ENCODE results near the gene CHST11.

The CHST11 gene

DNA sequence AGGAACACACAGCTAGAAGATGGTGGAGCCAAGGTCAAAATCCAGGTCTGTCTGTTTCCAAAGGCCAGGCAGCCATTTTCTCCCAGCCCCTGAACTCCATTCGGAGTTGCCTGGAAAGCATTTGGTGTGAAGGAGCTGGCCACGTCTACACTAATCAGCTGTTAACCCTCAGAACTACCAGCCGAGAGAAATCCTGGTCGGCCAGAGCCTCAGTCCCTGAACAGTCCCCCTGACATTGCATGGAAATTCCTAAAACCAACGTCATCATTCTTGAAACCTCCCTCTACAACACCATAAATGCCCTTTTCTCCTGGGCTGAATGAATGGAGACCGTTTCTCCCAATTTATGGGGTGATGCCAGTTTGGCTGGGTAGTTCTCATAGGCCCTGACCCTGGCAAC, 255.7 kb downstream of the CHST11 start:
- no peak overlapping the region for H2AFZ ChIP-seq (ENCODE audit: low read depth, low read length)
- ATAC-seq (ENCODE audit: insufficient read depth, low read depth), result no peak
- H3K4me2 ChIP-seq (ENCODE audit: insufficient read depth, low read length), result no peak overlapping the region
- peaks cover 97% of the 10 kb centered on the region for H3K79me2 ChIP-seq (ENCODE audit: insufficient read depth, low read length)
- H3K36me3 ChIP-seq (ENCODE audit: insufficient read depth, low read length), result peaks cover 46% of the 10 kb centered on the region
- H3K4me1 ChIP-seq (ENCODE audit: insufficient read depth, low read length), result peaks cover 65% of the 10 kb centered on the region
- H3K27ac ChIP-seq (ENCODE audit: low read length), result no peak overlapping the region
- no peaks in the 10 kb centered on the region for H3K27me3 ChIP-seq (ENCODE audit: insufficient read depth, low read length, poor library complexity)
- H3K9me3 ChIP-seq (ENCODE audit: insufficient read depth, low read length, severe bottlenecking), result no peaks in the 10 kb centered on the region
- TF ChIP-seq EZH2 (IDR thresholded peaks at IDR 0.05; ENCODE audit: borderline replicate concordance, low read depth, low read length, severe bottlenecking), result no peak
- TF ChIP-seq, protein P1, sequence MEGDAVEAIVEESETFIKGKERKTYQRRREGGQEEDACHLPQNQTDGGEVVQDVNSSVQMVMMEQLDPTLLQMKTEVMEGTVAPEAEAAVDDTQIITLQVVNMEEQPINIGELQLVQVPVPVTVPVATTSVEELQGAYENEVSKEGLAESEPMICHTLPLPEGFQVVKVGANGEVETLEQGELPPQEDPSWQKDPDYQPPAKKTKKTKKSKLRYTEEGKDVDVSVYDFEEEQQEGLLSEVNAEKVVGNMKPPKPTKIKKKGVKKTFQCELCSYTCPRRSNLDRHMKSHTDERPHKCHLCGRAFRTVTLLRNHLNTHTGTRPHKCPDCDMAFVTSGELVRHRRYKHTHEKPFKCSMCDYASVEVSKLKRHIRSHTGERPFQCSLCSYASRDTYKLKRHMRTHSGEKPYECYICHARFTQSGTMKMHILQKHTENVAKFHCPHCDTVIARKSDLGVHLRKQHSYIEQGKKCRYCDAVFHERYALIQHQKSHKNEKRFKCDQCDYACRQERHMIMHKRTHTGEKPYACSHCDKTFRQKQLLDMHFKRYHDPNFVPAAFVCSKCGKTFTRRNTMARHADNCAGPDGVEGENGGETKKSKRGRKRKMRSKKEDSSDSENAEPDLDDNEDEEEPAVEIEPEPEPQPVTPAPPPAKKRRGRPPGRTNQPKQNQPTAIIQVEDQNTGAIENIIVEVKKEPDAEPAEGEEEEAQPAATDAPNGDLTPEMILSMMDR (IDR thresholded peaks at IDR 0.05; ENCODE audit: borderline replicate concordance, extremely low read depth, low read length, poor library complexity, severe bottlenecking), result no peak
- H3K4me3 ChIP-seq (ENCODE audit: low read depth in 1 of 2, low read length in 2 of 2), result no peak overlapping the region
- peaks cover 94% of the 10 kb centered on the region for H4K20me1 ChIP-seq (ENCODE audit: insufficient read depth, low read length)
- no peak for DNase-seq
- H3K9ac ChIP-seq (ENCODE audit: low read depth, low read length), result no peak overlapping the region

DNA sequence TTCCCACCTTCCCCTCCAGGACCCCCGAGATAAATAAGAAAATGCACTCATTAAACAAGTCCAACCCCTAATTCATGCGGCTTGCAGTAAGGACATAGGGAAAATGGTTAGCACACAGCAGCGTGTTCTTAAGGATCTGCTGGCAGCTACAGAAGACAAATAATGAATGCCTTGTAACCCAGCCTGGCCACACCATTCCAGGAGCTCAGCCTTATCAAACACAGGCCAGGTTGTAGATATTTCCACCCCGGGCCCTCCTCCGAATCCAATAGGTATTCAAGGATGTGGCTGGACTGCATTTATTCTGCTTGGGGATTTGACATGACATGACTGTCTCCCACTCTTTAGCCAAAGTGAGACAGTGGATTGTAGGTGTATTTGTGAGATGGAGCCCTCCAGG, 256.2 kb downstream of the CHST11 start:
- Histone ChIP-seq H2AFZ (ENCODE audit: low read depth, low read length) (no peak overlapping the region), H3K9ac (ENCODE audit: low read depth, low read length) (no peak overlapping the region), H3K4me1 (ENCODE audit: insufficient read depth, low read length) (peaks cover 61% of the 10 kb centered on the region), H3K4me3 (ENCODE audit: low read depth in 1 of 2, low read length in 2 of 2) (no peak overlapping the region), H3K4me2 (ENCODE audit: insufficient read depth, low read length) (no peak overlapping the region), H4K20me1 (ENCODE audit: insufficient read depth, low read length) (peaks cover 92% of the 10 kb centered on the region), H3K27ac (ENCODE audit: low read length) (0 out of 2 replicates have a peak overlapping the region, but pooled peaks have one; percentile 15), H3K79me2 (ENCODE audit: insufficient read depth, low read length) (peaks cover 95% of the 10 kb centered on the region), H3K9me3 (ENCODE audit: insufficient read depth, low read length, severe bottlenecking) (no peaks in the 10 kb centered on the region), H3K36me3 (ENCODE audit: insufficient read depth, low read length) (peaks cover 41% of the 10 kb centered on the region), H3K27me3 (ENCODE audit: insufficient read depth, low read length, poor library complexity) (no peaks in the 10 kb centered on the region)
- DNase-seq (no peak), ATAC-seq (ENCODE audit: insufficient read depth, low read depth) (no peak)
- TF ChIP-seq EZH2 (IDR thresholded peaks at IDR 0.05; ENCODE audit: borderline replicate concordance, low read depth, low read length, severe bottlenecking), result no peak
- TF ChIP-seq, protein P1 (IDR thresholded peaks at IDR 0.05; ENCODE audit: borderline replicate concordance, extremely low read depth, low read length, poor library complexity, severe bottlenecking), result no peak

DNA sequence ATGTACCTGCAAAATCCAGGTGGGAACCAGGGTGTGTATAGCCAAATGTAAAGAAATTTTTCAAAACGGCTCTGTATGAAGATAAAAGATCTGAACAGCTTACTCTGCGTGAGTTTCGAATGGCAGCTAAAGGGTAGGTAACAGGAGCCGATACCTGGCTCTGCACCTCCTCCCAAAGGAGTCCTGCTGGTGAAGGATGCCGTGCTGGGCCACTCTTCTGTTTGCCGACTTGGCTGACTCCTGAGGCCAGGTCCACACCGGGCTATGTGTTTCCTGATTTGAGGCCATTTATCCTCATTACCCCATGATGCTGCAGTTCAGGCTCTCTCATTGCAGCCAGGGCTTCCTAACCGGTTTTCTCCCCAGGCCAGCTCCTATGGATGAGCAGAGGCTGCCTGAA, 256.7 kb downstream of the CHST11 start:
- Histone ChIP-seq H3K79me2 (ENCODE audit: insufficient read depth, low read length) (peaks cover 95% of the 10 kb centered on the region), H3K27ac (ENCODE audit: low read length) (peak overlapping the region; percentile 83; the same call in 1 of the 2 replicates)
- no peak for DNase-seq

More for the DNA sequence above, 256.7 kb downstream of the CHST11 start:
- Histone ChIP-seq H3K27me3 (ENCODE audit: insufficient read depth, low read length, poor library complexity) (no peaks in the 10 kb centered on the region), H3K36me3 (ENCODE audit: insufficient read depth, low read length) (peaks cover 36% of the 10 kb centered on the region), H3K9me3 (ENCODE audit: insufficient read depth, low read length, severe bottlenecking) (no peaks in the 10 kb centered on the region), H3K4me2 (ENCODE audit: insufficient read depth, low read length) (no peak overlapping the region), H3K4me1 (ENCODE audit: insufficient read depth, low read length) (peaks cover 62% of the 10 kb centered on the region), H3K4me3 (ENCODE audit: low read depth in 1 of 2, low read length in 2 of 2) (no peak overlapping the region), H4K20me1 (ENCODE audit: insufficient read depth, low read length) (peaks cover 92% of the 10 kb centered on the region), H3K9ac (ENCODE audit: low read depth, low read length) (no peak overlapping the region), H2AFZ (ENCODE audit: low read depth, low read length) (no peak overlapping the region)
- ATAC-seq (ENCODE audit: insufficient read depth, low read depth), result no peak
- TF ChIP-seq, protein P1 (IDR thresholded peaks at IDR 0.05; ENCODE audit: borderline replicate concordance, extremely low read depth, low read length, poor library complexity, severe bottlenecking), result no peak
- no peak for TF ChIP-seq EZH2 (IDR thresholded peaks at IDR 0.05; ENCODE audit: borderline replicate concordance, low read depth, low read length, severe bottlenecking)

All from DND-41 (cell line).